Tibial nerve (tissue), 4 donors: Measurements from ENCODE around the gene EPHA6. TPM values are rescaled to one million over a fixed set of nuclear protein-coding genes. Genes with fewer than 3 reads are reported as not detected.

Source experiments
- DNase-seq, 2 donors: peaks; one replicate each; pipeline ENCODE4 v3.0.0-alpha.2; 2019; ENCODE audit warnings: low spot score in 2 of 2
- H3K27ac ChIP-seq, 4 donors: fragments of 200-600 bp; sonication (generic) in 3 of 4; one replicate each; pipeline ENCODE4 v1.5.1; 2017 to 2019; ENCODE audit warnings: mild to moderate bottlenecking in 1 of 4
- H3K27me3 ChIP-seq, 2 donors: fragments of 200-600 bp; sonication (generic) in 1 of 2; one replicate each; pipeline versions ENCODE4 v1.5.1 to v1.6.0; 2017 to 2019
- H3K36me3 ChIP-seq, 3 donors: fragments of 200-600 bp; sonication (generic); one replicate each; pipeline ENCODE4 v1.5.1; 2018 to 2019
- H3K4me1 ChIP-seq, 4 donors: fragments of 200-600 bp; sonication (generic) in 3 of 4; one replicate each; pipeline ENCODE4 v1.5.1; 2017 to 2019
- H3K4me3 ChIP-seq, 4 donors: fragments of 200-600 bp; sonication (generic) in 3 of 4; one replicate each; pipeline ENCODE4 v1.5.1; 2017 to 2019; ENCODE audit warnings: mild to moderate bottlenecking in 1 of 4, moderate library complexity in 1 of 4
- H3K9me3 ChIP-seq, 4 donors: fragments of 200-600 bp; sonication (generic) in 3 of 4; one replicate each; pipeline ENCODE4 v1.5.1; 2017 to 2019
- EP300 ChIP-seq, 2 donors: sonication (generic); formaldehyde crosslinking; IDR thresholded peaks; one replicate each; pipeline ENCODE4 v1.6.1; 2017; ENCODE audit warnings: antibody characterized with exemption in 2 of 2, mild to moderate bottlenecking in 1 of 2
- POLR2A ChIP-seq, 2 donors: fragments of 450-650 bp; IDR thresholded peaks; one replicate each; pipeline ENCODE4 v1.6.1; 2017; ENCODE audit warnings: antibody characterized with exemption in 2 of 2, mild to moderate bottlenecking in 2 of 2, moderate library complexity in 2 of 2
- WGBS, 2 donors: methylation state at CpG; one replicate each; pipeline ENCODE4 v1.1.5; 2018; 5-methylcytosine and 5-hydroxymethylcytosine counted together
- total RNA-seq, 4 donors: library from RNA; depleted of rRNA; stranded (reverse); fragments of >200 nt; gene quantifications; one replicate each; pipeline ENCODE4 v1.1.0, GENCODE V29; 2016
- TF ChIP-seq, protein P1 (sequence below), 5 experiments: fragments of 200-600 bp in 3 of 5; fragments of 450-650 bp in 2 of 5; sonication (generic) in 3 of 5; IDR thresholded peaks; one replicate each; pipeline ENCODE4 v1.5.1; 2016 to 2019; ENCODE audit warnings: antibody characterized with exemption in 5 of 5, mild to moderate bottlenecking in 3 of 5, moderate library complexity in 2 of 5

The EPHA6 gene
- total RNA-seq, 4 donors from 2014 or later = 0.30 to 1.3 (median 0.61) TPM

DNA sequence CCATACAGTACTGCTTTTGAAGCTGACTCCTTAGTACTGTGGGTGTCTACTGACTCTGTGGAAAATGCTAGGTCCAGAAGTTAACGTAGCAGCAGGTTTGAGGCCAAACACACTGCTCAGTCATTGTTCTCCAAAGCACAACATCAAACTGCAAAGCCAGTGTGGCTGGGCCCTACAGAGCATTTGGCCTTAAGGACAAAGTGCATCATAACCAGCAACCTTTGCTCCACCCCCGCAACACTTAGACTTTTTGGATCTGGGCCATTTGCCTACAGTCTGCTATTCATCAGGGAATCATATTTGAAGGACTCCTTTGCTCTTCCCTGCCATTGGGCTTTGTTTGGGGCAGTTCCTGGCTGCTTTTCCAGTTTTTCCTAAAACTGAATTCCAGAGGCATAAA, 907.1 kb downstream of the EPHA6 start:
- H3K4me1 ChIP-seq = no peaks in the 10 kb centered on the region
- H3K36me3 ChIP-seq = no peaks in the 10 kb centered on the region
- no peak for DNase-seq
- no peak overlapping the region for H3K4me3 ChIP-seq
- no peaks in the 10 kb centered on the region for H3K9me3 ChIP-seq
- H3K27me3 ChIP-seq = no peaks in the 10 kb centered on the region
- TF ChIP-seq POLR2A (IDR thresholded peaks at IDR 0.05) (no peak), EP300 (IDR thresholded peaks at IDR 0.05) (no peak)
- TF ChIP-seq, protein P1, sequence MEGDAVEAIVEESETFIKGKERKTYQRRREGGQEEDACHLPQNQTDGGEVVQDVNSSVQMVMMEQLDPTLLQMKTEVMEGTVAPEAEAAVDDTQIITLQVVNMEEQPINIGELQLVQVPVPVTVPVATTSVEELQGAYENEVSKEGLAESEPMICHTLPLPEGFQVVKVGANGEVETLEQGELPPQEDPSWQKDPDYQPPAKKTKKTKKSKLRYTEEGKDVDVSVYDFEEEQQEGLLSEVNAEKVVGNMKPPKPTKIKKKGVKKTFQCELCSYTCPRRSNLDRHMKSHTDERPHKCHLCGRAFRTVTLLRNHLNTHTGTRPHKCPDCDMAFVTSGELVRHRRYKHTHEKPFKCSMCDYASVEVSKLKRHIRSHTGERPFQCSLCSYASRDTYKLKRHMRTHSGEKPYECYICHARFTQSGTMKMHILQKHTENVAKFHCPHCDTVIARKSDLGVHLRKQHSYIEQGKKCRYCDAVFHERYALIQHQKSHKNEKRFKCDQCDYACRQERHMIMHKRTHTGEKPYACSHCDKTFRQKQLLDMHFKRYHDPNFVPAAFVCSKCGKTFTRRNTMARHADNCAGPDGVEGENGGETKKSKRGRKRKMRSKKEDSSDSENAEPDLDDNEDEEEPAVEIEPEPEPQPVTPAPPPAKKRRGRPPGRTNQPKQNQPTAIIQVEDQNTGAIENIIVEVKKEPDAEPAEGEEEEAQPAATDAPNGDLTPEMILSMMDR (IDR thresholded peaks at IDR 0.05) = no peak
- H3K27ac ChIP-seq = no peak overlapping the region
- WGBS, 2 donors = 43 to 54% methylated on average over 2 of the region's 2 CpGs

DNA sequence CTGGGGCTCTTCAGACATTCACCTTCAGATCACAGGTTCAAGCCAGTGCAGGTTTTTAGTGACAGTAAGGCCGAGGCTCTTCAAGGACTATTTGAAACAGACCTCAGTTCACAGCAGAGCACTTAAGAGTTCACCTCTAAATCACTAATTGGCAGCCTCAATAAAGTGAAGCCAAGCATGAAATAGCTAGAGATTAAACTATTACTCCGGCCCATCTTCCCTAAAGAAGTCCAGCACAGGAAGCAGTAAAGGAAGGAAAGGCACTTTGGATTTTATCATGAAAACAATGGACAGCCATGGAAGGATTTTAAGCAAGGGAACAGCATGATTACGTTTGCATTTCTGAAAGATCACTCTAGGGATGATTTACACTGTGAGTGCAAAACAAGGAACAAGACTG, 922.5 kb downstream of the EPHA6 start:
- TF ChIP-seq, protein P1 (IDR thresholded peaks at IDR 0.05) = no peak
- TF ChIP-seq EP300 (IDR thresholded peaks at IDR 0.05) (no peak), POLR2A (IDR thresholded peaks at IDR 0.05) (no peak)
- no peaks in the 10 kb centered on the region for H3K4me1 ChIP-seq
- no peaks in the 10 kb centered on the region for H3K27me3 ChIP-seq
- WGBS, 2 donors = 18 to 28% methylated on average over 3 of the region's 3 CpGs
- no peak for DNase-seq
- H3K27ac ChIP-seq = no peak overlapping the region
- no peak overlapping the region for H3K4me3 ChIP-seq
- H3K9me3 ChIP-seq = no peaks in the 10 kb centered on the region
- H3K36me3 ChIP-seq = no peaks in the 10 kb centered on the region

DNA sequence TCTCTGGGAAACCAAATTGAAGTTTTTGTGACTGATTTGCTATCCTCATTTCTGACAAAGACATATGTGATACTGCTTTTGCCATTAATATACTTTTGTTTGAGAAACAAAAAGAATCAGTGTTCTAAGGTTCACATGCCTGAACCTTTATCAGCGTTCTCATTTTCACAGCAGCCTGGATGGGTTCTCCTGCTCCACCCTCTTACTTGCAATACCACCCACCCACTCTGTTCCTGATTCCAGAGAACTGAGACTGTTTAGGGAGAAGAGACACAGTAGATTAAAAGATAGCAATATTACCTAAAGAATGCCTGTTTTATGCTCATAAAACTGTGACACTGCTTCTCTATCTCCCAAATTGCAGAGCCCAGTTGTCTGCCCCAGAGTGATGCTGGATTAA, 924.4 kb downstream of the EPHA6 start:
- H3K36me3 ChIP-seq = no peaks in the 10 kb centered on the region
- no peaks in the 10 kb centered on the region for H3K9me3 ChIP-seq
- H3K4me3 ChIP-seq = no peak overlapping the region
- TF ChIP-seq, protein P1 (IDR thresholded peaks at IDR 0.05) = no peak
- TF ChIP-seq POLR2A (IDR thresholded peaks at IDR 0.05) (no peak), EP300 (IDR thresholded peaks at IDR 0.05) (no peak)
- H3K27me3 ChIP-seq = no peaks in the 10 kb centered on the region
- H3K27ac ChIP-seq = no peak overlapping the region
- 22 to 33% methylated on average over 1 of the region's 1 CpG for WGBS, 2 donors
- DNase-seq = no peak
- no peaks in the 10 kb centered on the region for H3K4me1 ChIP-seq

DNA sequence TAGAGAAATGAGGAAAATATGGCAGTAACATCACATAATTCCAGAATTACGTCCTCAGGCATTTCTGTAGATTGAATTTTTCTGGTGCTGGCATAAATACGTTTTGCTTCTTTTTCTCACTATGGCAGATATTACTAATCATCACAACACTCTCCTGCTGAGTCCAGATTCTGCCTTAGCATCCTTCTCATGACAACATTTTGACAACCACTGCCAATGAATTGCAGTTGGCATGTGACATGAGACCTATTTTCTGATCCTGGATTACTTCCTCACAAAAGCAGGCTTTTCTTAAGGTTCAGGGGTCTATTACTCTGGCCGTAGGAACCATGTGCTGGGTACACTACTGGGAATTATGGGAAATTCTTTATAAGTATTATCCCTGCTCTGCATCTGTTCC, 927.6 kb downstream of the EPHA6 start:
- TF ChIP-seq, protein P1 (IDR thresholded peaks at IDR 0.05) = no peak
- TF ChIP-seq EP300 (IDR thresholded peaks at IDR 0.05) (no peak), POLR2A (IDR thresholded peaks at IDR 0.05) (no peak)
- Histone ChIP-seq H3K27ac (no peak overlapping the region), H3K27me3 (no peaks in the 10 kb centered on the region), H3K4me1 (no peaks in the 10 kb centered on the region), H3K4me3 (no peak overlapping the region), H3K9me3 (no peaks in the 10 kb centered on the region), H3K36me3 (no peaks in the 10 kb centered on the region)
- no peak for DNase-seq
- WGBS, 2 donors = 71 to 73% methylated on average over 3 of the region's 3 CpGs

DNA sequence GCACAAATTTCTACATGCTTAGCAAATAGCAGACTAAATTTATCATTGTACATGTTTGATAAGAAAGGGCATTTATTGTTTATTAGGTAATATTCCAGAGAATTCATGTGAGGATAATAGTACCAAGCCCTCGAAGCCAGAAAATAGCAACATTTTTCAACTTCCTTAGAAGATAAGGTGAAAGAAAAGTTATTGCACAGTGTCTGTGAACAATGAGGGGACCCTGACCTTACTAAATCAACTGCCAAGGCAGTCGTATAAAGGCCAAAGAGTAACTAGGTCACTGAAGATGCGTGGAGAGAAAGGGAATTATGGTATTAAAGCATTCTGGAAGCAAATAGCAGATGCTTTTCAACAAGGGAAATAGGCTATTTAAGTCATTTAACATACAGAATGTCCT, 929.9 kb downstream of the EPHA6 start:
- Histone ChIP-seq H3K9me3 (no peaks in the 10 kb centered on the region), H3K36me3 (no peaks in the 10 kb centered on the region), H3K4me3 (no peak overlapping the region), H3K4me1 (no peaks in the 10 kb centered on the region), H3K27me3 (no peaks in the 10 kb centered on the region), H3K27ac (no peak overlapping the region)
- TF ChIP-seq, protein P1 (IDR thresholded peaks at IDR 0.05) = no peak
- TF ChIP-seq EP300 (IDR thresholded peaks at IDR 0.05) (no peak), POLR2A (IDR thresholded peaks at IDR 0.05) (no peak)
- WGBS, 2 donors = 32% methylated on average over 3 of the region's 3 CpGs
- DNase-seq = no peak
